ENCODE measurements around the gene MRPL58.

- no peak for TF ChIP-seq CTCF (IDR thresholded peaks at IDR 0.05)
- TF ChIP-seq POLR2A (IDR thresholded peaks at IDR 0.05) = no peak
These were observed 21.8 kb upstream of the MRPL58 start for GRCh38 chr17:74990581-74991105.
